ENCODE data around the gene UFSP1.

GRCh38 chr7:100886142-100886935, 3.2 kb downstream of the UFSP1 start:
- TF ChIP-seq CTCF (IDR thresholded peaks at IDR 0.05; ENCODE audit: poor library complexity) (no peak), EZH2 (IDR thresholded peaks at IDR 0.05; ENCODE audit: borderline replicate concordance) (no peak)
